CD4-positive, alpha-beta memory T cell (primary cell): ENCODE results near the gene BANF2. TPM values are rescaled to one million over a fixed set of nuclear protein-coding genes. Genes with fewer than 3 reads are reported as not detected.

ENCODE experiments used
- CTCF ChIA-PET: fragments of 350-600 bp; sonication (Branson Sonifier 250); formaldehyde crosslinking; loops from one replicate; lab custom pipeline; 2021; ENCODE audit warnings: inconsistent platforms; ENCODE audit not compliant: partially characterized antibody; lab: Charles Lee
- POLR2A ChIA-PET: fragments of 350-600 bp; sonication (Branson Sonifier 250); formaldehyde crosslinking; loops from one replicate; lab custom pipeline; 2021; ENCODE audit not compliant: partially characterized antibody; lab: Charles Lee
- DNase-seq, 5 donors: peaks; one replicate each; pipeline versions ENCODE4 v3.0.0 to v3.0.0-alpha.2; 2020 to 2022; ENCODE audit warnings: mixed read lengths in 1 of 5
- H3K27ac ChIP-seq: one replicate; pipeline ENCODE4 v1.7.0; 2013; ENCODE audit warnings: low read depth, low read length
- H3K27me3 ChIP-seq: 2 replicates; pipeline ENCODE4 v1.7.0; 2013; ENCODE audit warnings: mild to moderate bottlenecking, low read length, moderate library complexity; ENCODE audit not compliant: insufficient read depth
- H3K36me3 ChIP-seq: 2 replicates; pipeline ENCODE4 v1.7.0; 2013; ENCODE audit warnings: mild to moderate bottlenecking, low read length, moderate library complexity; ENCODE audit not compliant: insufficient read depth
- H3K4me1 ChIP-seq: 2 replicates; pipeline ENCODE4 v1.7.0; 2013; ENCODE audit warnings: mild to moderate bottlenecking, low read length, moderate library complexity; ENCODE audit not compliant: insufficient read depth
- H3K4me3 ChIP-seq, 2 donors: one replicate each; pipeline ENCODE4 v1.7.0; 2013; ENCODE audit warnings: low read length in 2 of 2, mild to moderate bottlenecking in 1 of 2
- H3K9me3 ChIP-seq, 2 donors: one replicate each; pipeline ENCODE4 v1.7.0; 2013; ENCODE audit warnings: low read length in 2 of 2, control low read depth in 1 of 2; ENCODE audit not compliant: control insufficient read depth in 1 of 2
- H3K27ac Mint-ChIP-seq, 7 donors: one replicate each; pipeline ENCODE4 v1.8.0; 2020 to 2021; ENCODE audit warnings: mixed read lengths in 7 of 7, mild to moderate bottlenecking in 6 of 7, inconsistent platforms in 3 of 7, moderate library complexity in 3 of 7
- H3K27me3 Mint-ChIP-seq, 2 donors: one replicate each; pipeline ENCODE4 v1.8.0; 2020 to 2021; ENCODE audit warnings: mixed read lengths in 2 of 2
- H3K36me3 Mint-ChIP-seq, 2 donors: one replicate each; pipeline ENCODE4 v1.8.0; 2020 to 2021; ENCODE audit warnings: mixed read lengths in 2 of 2, inconsistent platforms in 1 of 2, mild to moderate bottlenecking in 1 of 2
- H3K4me1 Mint-ChIP-seq, 4 donors: one replicate each; pipeline ENCODE4 v1.8.0; 2020 to 2021; ENCODE audit warnings: mixed read lengths in 4 of 4, mild to moderate bottlenecking in 1 of 4
- H3K4me3 Mint-ChIP-seq, 8 donors: one replicate each; pipeline ENCODE4 v1.8.0; 2020 to 2021; ENCODE audit warnings: mixed read lengths in 8 of 8, mild to moderate bottlenecking in 7 of 8, moderate library complexity in 6 of 8, inconsistent platforms in 3 of 8
- H3K9me3 Mint-ChIP-seq, 8 donors: one replicate each; pipeline ENCODE4 v1.8.0; 2020 to 2021; ENCODE audit warnings: mixed read lengths in 8 of 8, mild to moderate bottlenecking in 5 of 8, inconsistent platforms in 3 of 8, moderate library complexity in 1 of 8
- intact Hi-C: fragments of 100-400 bp; cut with micrococcal nuclease; formaldehyde crosslinking; loops from one replicate; pipeline ENCODE4 v1.15.1; 2023
- polyA plus RNA-seq, 2 donors: library from polyadenylated mRNA; unstranded; fragments of 300-500 nt; fragmentation: Illumina TruSeq; gene quantifications; one replicate each; pipeline ENCODE4 v1.2.3, GENCODE V29; 2021
- total RNA-seq, 2 experiments: library from RNA; stranded (reverse); gene quantifications; one replicate each; pipeline ENCODE4 v1.2.3, GENCODE V29; 2021

The BANF2 gene
- total and polyA plus RNA-seq, 4 experiments from 2014 or later = not detected

GRCh38 chr20:17716331-17716730 lies 16.6 kb downstream of the BANF2 start:
- Mint-ChIP-seq H3K27ac (no peak overlapping the region), H3K27me3 (peaks cover 3 to 5% of the 10 kb centered on the region in 2 donors), H3K9me3 (no peaks in the 10 kb centered on the region), H3K4me1 (no peaks in the 10 kb centered on the region), H3K4me3 (no peak overlapping the region), H3K36me3 (no peaks in the 10 kb centered on the region)
- H3K9me3 ChIP-seq = no peaks in the 10 kb centered on the region
- H3K27me3 ChIP-seq = no peaks in the 10 kb centered on the region
- no peak overlapping the region for H3K4me3 ChIP-seq
- POLR2A ChIA-PET = no interaction called here
- intact Hi-C loops = no loop called here
- H3K27ac ChIP-seq = no peak overlapping the region
- DNase-seq = no peak
- H3K36me3 ChIP-seq = no peaks in the 10 kb centered on the region
- no peaks in the 10 kb centered on the region for H3K4me1 ChIP-seq
- CTCF ChIA-PET = no interaction called here

DNA sequence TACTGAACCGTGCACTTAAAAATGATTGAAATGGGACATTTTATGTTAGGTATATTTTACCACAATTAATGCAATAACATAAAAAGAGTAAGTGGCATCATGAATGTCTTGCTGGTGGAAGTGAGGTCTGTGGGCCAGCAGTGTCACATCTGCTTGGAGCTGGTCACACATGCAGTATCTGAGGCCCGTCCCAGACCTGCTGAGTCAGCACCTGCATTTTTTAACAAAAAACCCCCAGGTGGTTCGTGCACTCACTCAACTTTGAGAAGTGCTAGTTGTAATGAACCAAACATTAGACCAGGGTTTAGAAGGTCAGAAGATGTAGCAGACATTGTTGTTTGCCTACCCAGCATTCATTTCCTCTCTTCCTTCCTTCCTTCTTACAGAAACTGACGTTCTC lies 21.0 kb downstream of the BANF2 start:
- Histone ChIP-seq H3K27me3 (no peaks in the 10 kb centered on the region), H3K9me3 (no peaks in the 10 kb centered on the region), H3K4me1 (no peaks in the 10 kb centered on the region), H3K27ac (no peak overlapping the region), H3K36me3 (no peaks in the 10 kb centered on the region), H3K4me3 (no peak overlapping the region)
- Mint-ChIP-seq H3K9me3 (peaks cover 0 to 2% (median 0%) of the 10 kb centered on the region in 8 donors), H3K27ac (no peak overlapping the region), H3K27me3 (peaks cover 14 to 18% of the 10 kb centered on the region in 2 donors), H3K4me3 (no peak overlapping the region), H3K36me3 (no peaks in the 10 kb centered on the region), H3K4me1 (no peaks in the 10 kb centered on the region)
- DNase-seq = no peak
- CTCF ChIA-PET = no interaction called here
- intact Hi-C loops = no loop called here
- POLR2A ChIA-PET = no interaction called here

- H3K4me3 Mint-ChIP-seq = no peak overlapping the region
- H3K4me3 ChIP-seq = no peak overlapping the region
- H3K27ac Mint-ChIP-seq = no peak overlapping the region
- peaks cover 0 to 2% (median 0%) of the 10 kb centered on the region in 8 donors for H3K9me3 Mint-ChIP-seq
- no peaks in the 10 kb centered on the region for H3K36me3 ChIP-seq
- intact Hi-C loops = no loop called here
- POLR2A ChIA-PET = no interaction called here
- H3K4me1 ChIP-seq = no peaks in the 10 kb centered on the region
- H3K4me1 Mint-ChIP-seq = no peaks in the 10 kb centered on the region
- peaks cover 14 to 18% of the 10 kb centered on the region in 2 donors for H3K27me3 Mint-ChIP-seq
- no peak overlapping the region for H3K27ac ChIP-seq
- H3K9me3 ChIP-seq = no peaks in the 10 kb centered on the region
- no peaks in the 10 kb centered on the region for H3K36me3 Mint-ChIP-seq
- H3K27me3 ChIP-seq = no peaks in the 10 kb centered on the region
- CTCF ChIA-PET = no interaction called here
- no peak for DNase-seq
These were observed 22.2 kb downstream of the BANF2 start for GRCh38 chr20:17721802-17722486.

DNA sequence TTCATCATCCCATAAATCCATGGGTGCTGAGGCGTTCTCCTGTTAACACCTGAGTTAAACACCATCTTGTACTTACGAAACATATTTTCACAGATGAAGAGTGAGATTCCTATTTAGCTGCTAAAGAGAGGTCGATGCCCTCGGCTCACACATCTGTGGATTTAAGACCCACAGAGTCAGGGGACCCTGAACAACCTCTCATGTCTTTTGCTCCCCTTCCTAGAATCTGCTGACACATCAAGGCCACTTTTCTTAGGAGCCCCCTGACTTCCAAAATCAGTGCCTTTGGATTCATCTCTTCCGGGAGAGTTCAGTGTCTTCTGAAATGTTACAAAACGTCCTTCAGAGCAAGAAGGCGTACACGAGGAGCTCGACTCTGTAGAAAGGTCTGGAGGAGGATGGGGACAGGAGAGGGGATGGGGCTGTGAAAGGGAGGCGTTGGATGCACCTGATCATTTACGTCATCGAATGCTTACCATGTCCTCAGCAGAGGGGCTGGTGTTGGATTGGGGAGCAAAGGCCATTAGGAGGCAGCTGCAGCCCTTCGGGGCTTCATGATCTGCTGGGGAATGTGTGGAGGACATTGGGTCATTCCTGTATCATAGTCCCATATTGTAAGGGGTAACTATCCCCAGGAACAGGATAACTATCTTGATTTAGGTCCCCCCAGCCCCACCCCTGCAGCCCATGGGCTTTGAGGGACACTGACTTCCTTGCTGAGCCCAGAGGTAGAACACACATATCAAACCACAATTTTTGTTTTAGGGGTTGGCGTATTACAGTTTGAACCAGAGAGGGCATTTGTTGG lies 22.9 kb downstream of the BANF2 start:
- Mint-ChIP-seq H3K36me3 (no peaks in the 10 kb centered on the region), H3K27ac (no peak overlapping the region), H3K9me3 (peaks cover 0 to 2% (median 0%) of the 10 kb centered on the region in 8 donors), H3K4me1 (no peaks in the 10 kb centered on the region), H3K4me3 (no peak overlapping the region), H3K27me3 (peaks cover 13 to 18% of the 10 kb centered on the region in 2 donors)
- CTCF ChIA-PET = no interaction called here
- intact Hi-C loops = no loop called here
- DNase-seq = no peak
- H3K4me3 ChIP-seq = no peak overlapping the region
- H3K4me1 ChIP-seq = no peaks in the 10 kb centered on the region
- no peaks in the 10 kb centered on the region for H3K27me3 ChIP-seq
- no peak overlapping the region for H3K27ac ChIP-seq
- H3K36me3 ChIP-seq = no peaks in the 10 kb centered on the region
- no peaks in the 10 kb centered on the region for H3K9me3 ChIP-seq
- POLR2A ChIA-PET = no interaction called here

- Mint-ChIP-seq H3K4me3 (no peak overlapping the region), H3K27me3 (peaks cover 13 to 18% of the 10 kb centered on the region in 2 donors), H3K9me3 (peaks cover 0 to 4% (median 0%) of the 10 kb centered on the region in 8 donors), H3K27ac (no peak overlapping the region), H3K4me1 (no peaks in the 10 kb centered on the region), H3K36me3 (no peaks in the 10 kb centered on the region)
- Histone ChIP-seq H3K36me3 (no peaks in the 10 kb centered on the region), H3K4me1 (no peaks in the 10 kb centered on the region), H3K9me3 (no peaks in the 10 kb centered on the region), H3K27me3 (no peaks in the 10 kb centered on the region), H3K27ac (no peak overlapping the region), H3K4me3 (no peak overlapping the region)
- POLR2A ChIA-PET = no interaction called here
- no peak for DNase-seq
- CTCF ChIA-PET = no interaction called here
- intact Hi-C loops = no loop called here
These were observed 23.5 kb downstream of the BANF2 start for GRCh38 chr20:17723301-17723691.

DNA sequence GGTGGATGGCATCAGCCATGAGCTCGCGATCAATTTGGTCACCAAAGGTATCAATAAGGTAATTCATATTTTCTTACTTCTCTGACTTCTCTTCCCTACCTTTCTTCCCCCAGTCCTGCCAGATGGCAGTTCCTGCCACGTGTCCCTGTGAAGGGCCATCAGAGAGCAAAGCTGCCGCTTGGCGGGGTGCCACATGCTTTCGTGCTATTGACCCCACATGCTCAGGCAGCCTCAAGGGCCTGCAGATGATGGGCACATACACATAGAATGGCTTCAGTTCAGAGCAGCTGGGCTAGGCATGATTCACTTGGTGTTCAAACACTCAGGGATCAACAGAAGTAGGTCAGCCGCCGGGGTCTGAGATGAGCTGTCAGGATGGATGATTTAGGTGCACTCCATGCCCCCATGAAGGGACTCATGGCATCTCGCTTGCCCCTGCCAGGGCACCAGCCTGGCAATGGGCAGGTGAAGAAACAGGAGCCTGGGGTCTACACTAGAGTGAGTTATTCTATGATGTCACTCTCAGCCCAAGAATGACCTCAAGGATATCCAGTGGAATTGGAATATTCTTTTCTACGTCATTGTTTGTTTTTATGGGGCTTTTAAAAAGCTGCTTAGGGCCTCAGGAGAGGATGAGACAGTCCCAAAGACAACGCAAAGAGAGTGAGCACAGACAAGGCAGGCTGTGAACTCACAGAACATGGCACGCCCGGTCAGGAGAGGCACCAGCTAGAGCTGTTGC lies 25.5 kb downstream of the BANF2 start:
- Mint-ChIP-seq H3K27me3 (peaks cover 16 to 24% of the 10 kb centered on the region in 2 donors), H3K4me3 (no peak overlapping the region), H3K9me3 (peaks cover 0 to 4% (median 0%) of the 10 kb centered on the region in 8 donors), H3K27ac (no peak overlapping the region), H3K36me3 (no peaks in the 10 kb centered on the region), H3K4me1 (no peaks in the 10 kb centered on the region)
- intact Hi-C loops = no loop called here
- Histone ChIP-seq H3K4me3 (no peak overlapping the region), H3K27me3 (no peaks in the 10 kb centered on the region), H3K4me1 (no peaks in the 10 kb centered on the region), H3K9me3 (no peaks in the 10 kb centered on the region), H3K27ac (no peak overlapping the region), H3K36me3 (no peaks in the 10 kb centered on the region)
- POLR2A ChIA-PET = no interaction called here
- DNase-seq = no peak
- CTCF ChIA-PET = no interaction called here

GRCh38 chr20:17726902-17727301 lies 27.1 kb downstream of the BANF2 start:
- H3K9me3 ChIP-seq = no peaks in the 10 kb centered on the region
- H3K4me1 ChIP-seq = no peaks in the 10 kb centered on the region
- CTCF ChIA-PET = no interaction called here
- no peak overlapping the region for H3K4me3 ChIP-seq
- Mint-ChIP-seq H3K9me3 (peaks cover 0 to 4% (median 0%) of the 10 kb centered on the region in 8 donors), H3K27ac (no peak overlapping the region), H3K36me3 (no peaks in the 10 kb centered on the region), H3K27me3 (peaks cover 16 to 32% of the 10 kb centered on the region in 2 donors), H3K4me3 (no peak overlapping the region), H3K4me1 (no peaks in the 10 kb centered on the region)
- H3K36me3 ChIP-seq = no peaks in the 10 kb centered on the region
- H3K27me3 ChIP-seq = no peaks in the 10 kb centered on the region
- intact Hi-C loops = no loop called here
- no peak overlapping the region for H3K27ac ChIP-seq
- DNase-seq = no peak
- POLR2A ChIA-PET = no interaction called here
